DMS79 treated with DMSO at 0.1 percent for 48 hours (cell line): ENCODE results near the gene RDX.
"Not testable (repeated sequence)": the region's sequence is repeated elsewhere in the genome, so short reads cannot be mapped to it uniquely, and the experiment has no call there.

Experiments
- DNase-seq: peaks from one replicate; lab custom pipeline; 2025; lab: John Stamatoyannopoulos, UW

The RDX gene

DNA sequence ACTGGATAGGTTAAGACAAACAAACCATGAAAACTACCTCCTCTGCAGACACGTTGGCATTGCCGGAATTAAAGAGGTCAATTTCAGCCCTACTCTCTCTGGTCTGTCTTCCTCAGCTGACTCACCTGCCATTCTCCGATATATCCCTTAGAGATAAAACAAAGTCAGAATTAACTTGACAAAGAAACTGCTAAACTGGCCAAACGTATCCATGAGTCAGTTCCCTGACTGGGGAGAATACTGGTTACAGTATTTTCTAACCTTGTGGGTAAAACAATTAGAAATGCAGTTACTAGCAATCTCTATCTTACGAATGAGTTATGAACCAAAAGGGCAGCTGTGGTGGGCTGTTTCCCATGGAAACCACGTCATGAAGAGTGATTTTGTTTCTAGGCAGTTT, 96.2 kb downstream of the RDX start:
- DNase-seq, result no peak

DNA sequence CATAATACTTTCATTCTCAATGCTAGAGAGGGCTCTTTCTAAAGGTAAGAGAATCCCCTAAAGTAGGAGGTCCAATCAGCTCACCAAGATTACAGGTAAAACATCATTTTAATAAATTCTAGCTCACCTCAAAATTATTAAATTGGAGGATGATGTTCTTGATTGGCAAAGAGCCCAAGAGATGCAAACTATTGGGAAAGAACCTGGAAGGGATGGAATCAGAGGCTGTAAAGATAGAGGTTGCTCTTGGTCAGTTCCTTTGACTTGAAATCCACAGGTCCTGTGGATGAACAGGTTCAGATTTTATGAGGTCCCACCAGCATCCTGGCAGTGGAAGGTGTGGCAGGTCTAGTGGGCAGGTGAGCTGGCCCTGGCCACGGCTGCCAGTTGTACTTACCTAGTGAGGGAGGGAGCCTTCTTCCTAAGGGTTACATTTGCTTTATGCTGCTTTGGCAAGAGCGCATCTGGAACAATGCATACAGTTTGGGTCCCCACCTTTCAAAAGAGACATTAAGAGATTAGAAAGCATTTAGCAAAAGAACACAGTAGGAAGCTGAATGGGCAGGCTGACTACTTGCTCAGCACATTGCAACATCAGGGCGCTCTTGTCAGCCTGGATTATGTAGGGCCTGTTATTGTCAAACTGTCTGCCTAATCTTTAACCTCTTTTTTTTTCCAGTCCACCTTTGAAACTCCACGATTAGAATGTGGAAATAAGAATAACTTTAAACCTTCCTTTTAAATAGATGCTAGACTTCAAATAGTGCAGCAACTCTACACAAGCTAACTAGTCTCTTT, 97.0 kb downstream of the RDX start:
- no peak for DNase-seq

DNA sequence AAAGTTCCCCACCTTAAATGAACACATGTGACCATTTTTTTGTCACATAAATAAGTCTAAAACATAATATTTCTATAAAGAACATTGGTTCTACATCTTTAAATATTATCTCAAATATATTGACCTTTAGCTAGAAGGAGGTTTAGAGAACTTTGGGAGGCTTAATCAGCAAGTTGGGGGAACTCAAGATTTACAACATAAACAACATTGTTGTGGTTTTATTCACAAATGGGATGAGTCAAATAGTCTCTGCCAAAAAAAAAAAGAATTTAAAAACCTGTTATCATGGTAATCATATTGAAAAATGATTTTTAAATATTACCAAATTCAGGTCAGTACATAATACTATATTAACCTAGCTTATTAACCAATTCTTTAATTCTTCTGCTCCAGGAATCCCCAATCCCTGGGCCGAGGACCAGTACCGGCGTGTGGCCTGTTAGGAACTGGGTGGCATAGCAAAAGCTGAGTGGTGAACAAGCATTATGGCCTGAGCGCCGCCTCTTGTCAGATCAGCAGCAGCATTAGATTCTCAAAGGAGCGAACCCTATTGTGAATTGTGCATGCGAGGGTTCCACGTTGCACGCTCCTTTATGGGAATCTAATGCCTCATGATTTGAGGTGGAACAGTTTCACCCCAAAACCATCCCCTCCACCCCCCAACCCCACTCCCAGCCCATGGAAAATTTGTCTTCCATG, 98.2 kb downstream of the RDX start:
- DNase-seq, result no peak

DNA sequence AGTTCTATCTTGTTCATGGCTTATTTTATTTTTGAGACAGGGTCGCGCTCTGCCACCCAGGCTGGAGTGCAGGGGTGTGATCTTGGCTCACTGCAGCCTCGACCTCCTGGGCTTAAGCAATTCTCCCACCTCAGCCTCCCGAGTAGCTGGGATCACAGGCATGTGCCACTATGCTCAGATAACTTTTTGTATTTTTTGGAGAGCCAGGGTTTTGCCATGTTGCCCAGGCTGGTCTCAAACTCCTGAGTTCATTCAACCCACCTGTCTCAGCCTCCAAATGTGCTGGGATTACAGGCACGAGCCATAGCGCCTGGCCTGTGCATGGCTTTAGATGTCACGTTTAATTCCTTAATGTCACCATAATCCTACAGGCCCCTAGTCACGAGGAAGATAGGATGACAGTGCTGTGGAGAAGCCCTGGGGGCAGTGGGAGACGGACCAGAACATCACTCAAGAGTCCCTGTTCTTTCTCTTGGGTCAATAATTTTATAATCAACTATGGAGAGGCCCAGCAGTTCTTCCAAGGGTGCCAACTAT, 99.5 kb downstream of the RDX start:
- no peak for DNase-seq

DNA sequence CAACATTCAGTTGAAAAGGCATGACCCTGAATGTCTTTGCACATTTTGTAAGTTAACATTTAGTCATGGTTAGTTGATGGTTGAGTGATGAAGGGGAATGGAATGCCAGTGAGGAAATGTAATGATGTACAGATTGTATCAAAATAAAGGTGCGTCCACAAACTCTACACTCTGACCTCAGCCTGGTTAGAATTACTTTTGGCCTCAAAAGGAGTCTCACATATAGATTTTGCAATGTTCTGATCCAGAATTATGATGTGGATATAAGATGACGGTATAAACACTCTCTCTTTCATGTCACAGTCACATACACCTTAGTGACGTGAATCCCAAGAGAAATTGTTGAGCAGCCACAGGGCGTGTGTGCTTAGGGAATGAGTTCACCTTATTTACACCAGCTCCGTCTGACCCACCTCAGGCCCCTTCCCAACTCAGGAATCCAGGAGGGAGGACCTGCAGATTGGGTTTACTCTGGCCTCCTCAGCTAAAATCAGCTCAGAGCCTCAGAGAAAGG, 100.1 kb downstream of the RDX start:
- no peak for DNase-seq

DNA sequence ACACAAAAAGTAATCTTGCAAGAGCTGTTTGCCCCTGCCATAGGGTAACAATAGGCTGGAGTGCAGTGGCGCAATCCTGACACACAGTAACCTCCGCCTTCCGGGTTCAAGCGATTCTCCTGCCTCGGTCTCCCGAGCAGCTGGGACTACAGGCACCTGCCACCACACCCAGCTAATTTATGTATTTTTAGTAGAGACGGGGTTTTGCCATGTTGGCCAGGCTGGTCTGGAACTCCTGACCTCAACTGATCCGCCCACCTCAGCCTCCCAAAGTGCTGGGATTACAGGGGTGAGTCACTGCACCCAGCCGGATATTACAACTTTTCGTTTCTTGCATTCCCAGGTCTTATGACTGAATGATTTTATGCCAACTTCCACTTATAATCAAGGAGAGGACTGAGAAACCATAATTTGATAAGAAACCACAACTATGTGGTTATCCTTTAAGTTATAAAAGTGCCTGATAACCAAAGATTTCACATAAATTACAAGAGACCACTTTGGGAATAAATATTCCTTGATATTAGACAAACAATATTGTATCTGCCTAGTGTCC, 102.1 kb downstream of the RDX start:
- not testable (repeated sequence) for DNase-seq

DNA sequence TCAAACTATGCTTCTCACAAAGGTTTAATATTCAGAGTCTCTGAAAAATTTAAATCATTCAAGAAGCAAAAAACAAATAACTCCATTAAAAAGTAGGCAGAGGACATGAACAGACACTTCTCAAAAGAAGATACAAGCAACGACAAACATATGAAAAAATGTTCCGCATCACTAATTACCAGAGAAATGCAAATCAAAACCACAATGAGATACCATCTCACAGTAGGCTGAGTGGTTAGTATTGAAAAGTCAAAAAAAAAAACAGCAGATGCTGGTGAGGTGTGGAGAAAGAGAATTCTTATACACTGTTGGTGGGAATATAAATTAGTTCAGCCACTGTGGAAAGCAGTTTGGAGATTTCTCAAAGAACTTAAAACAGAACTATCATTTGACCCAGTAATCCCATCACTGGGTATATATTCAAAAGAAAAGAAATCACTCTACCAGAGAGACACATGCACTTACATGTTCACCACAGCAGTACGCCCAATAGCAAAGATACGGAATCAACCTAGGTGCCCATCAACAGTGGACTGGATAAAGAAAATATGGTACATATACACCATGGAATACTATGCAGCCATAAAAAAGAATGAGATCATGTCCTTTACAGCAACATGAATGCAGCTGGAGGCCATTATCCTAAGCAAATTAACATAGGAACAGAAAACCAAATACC, 103.7 kb downstream of the RDX start:
- DNase-seq, result not testable (repeated sequence)

DNA sequence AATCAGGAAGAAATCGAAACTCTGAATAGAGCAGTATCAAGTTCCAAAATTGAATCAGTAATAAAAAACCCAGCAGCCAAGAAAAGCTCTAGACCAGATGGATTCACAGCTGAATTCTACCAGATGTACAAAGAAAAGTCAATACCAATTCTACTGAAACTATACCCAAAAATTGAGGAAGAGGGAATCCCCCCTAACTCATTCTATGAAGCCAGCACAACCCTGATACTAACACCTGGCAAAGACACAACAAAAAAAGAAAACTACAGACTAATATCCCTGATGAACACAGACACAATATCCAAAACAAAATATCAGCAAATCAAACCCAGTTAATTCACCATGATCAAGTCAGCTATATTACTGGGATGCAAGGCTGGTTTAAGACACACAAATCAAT, 105.5 kb downstream of the RDX start:
- no peak for DNase-seq

DNA sequence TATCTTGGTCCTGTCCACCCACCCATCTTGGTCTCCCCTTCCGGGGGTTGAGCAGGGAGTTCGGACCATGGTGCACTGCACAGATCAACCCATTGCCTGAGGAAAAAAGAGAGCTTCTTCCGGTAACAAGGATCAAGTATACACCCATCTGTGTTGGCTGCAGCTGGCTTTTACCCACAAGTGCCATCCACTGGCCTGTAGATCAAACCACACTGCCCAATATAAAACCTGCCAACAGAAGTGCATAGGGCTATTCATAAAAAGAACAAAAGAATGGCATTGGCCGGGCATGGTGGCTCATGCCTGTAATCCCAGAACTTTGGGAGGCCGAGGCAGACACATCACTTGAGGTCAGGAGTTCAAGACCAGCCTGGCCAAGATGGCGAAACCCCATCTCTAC, 108.7 kb downstream of the RDX start:
- no peak for DNase-seq

DNA sequence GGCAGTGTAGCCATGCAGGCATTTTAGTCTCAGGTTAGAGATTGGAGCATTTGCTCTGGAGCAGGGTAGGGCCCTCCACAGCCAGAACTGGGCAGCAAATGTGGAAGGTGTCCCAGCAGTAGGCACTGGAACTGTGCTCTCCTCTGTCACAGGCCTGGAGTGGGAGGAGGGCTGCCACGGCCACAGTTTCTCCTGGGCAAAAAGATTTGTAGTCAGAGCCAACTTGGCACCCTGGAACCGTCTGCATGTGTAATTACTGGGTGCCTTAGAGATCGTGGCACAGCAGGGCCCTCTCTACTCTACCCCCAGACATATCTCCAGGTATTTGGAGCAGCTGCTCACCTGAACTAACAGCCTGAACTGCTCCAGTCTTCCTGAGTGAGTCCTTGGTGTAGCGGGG, 109.5 kb downstream of the RDX start:
- no peak for DNase-seq

DNA sequence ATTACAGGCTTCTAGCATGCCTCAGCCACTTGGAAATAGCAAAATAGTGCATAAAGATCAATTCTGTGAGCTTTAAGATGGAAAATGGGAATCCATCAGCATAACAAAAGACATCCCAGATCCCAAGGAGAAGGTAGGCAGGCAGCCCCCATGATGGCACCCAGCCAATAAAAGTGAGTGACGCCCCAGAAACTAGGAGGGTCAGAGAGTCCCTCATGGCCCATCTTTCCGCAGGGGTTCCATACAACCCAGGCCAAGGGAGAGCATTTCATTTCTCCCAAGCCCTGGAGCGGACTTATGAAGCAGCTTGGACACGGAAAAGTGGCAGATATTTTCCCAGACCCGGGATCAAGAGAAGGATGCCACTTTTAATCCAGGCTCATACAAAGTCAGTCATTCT, 110.0 kb downstream of the RDX start:
- DNase-seq, result no peak

DNA sequence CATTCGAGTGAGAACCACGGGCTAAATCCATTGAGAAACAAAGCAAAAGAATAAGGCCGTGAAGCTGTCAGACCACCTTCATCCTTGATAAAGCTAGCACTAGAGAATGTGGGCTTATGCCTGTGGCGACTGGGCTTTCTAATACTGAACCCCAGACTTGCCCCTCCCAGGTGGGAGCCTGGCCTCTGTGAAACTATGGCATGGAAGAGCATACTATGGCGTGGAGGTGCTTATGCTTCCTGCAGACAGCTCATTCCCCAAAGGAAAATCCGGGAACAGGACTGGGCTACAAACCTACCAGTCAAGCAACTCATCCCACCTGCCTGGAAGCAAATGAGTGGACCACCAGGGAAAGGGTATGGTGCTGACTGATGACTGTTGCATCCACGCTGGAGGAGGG, 110.8 kb downstream of the RDX start:
- no peak for DNase-seq

DNA sequence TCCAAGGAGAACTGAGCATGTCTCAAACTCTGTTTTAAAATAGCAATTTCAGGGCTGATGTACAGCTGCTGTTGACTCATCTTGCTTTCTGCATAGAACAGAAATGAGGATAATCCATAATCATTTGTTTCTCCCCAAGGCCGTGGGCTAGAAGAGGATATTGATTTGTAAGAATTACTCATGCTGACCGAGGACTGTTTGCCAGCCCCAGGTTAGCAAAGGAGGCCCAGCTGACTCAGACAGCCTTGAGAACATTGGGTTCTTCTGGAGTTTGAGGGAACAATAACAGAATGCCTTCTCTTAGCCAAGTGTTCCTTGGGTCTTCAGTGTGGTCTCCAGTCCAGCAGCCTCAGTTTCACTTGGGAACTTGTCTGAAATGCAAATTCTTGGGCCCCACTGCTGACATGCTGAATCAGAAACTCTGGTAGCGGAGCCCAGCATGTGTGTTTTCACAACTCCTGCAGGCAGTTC, 111.3 kb downstream of the RDX start:
- DNase-seq, result no peak

DNA sequence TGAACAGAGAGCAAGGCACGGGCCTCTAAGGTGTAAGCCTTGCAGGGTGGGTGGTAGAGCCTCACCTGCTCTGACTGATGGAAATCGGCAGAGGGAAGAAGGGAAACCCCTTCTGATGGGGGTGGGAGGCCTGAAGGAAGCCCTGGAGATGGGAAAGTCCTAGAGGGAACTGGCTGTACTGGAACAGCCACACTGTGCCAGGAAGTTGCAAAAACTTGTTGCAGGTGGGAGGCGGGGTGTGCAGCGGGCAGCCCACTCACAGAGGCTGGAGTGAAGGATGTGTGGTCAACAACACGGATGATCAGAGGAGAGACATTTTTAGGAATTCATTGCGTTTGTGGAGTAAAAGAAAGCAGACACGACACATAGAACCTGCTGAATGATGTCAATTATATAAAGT, 112.0 kb downstream of the RDX start:
- DNase-seq, result no peak

DNA sequence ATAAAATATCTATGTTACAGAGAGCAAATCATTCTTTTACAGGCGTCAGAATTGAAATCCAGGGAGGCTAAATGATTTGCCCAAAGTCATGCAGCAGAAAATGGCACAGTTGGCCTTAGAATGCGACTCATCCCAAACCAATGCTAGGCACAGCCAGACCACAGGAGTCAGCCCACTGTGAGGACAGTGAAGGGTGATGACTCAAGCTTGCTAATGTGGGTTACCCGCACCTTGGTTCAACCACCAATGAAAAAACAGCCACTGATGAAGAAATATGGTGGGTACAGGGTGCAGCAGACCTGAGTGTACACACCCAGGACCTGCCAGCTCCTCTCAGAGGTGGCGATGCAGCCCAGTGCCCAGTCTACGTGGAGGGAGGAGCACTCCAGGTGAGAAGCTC, 113.5 kb downstream of the RDX start:
- DNase-seq, result no peak

DNA sequence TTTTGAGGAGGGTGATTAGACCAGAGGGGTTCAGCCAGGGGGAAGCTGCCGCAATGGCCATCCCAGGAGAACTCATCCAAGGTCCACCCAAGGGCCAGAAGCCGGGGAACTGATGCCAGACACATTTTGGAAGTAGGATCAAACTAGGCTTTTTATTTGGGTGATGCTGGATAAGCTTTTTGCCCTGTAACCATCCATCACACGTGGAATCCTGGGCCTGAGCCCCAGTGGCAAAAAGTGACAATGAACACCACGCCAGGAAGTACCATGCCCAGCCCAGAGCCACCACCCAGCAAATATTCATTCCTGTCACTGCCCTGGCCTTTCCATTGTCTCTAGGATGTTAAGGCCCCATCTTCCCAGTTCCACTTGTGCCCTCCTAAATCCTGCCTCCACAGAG, 117.3 kb downstream of the RDX start:
- no peak for DNase-seq

DNA sequence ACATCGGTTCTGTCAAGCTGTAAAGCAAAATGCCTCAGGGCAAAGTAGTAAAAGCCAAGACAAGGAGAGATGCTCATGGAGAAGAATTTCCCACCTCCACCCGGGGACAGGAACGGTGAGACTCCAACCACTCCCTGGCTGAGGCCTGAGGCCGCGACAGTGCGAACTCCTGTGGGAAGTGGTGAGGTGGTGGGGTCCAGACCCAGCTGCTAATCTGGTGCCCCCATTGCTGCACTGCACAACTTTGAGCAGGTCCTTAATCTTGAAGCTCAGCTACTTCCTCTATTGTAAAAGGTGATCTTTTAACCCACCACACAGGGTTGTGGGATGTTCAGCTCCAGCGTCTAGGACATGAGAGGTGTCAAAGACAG, 119.3 kb downstream of the RDX start:
- no peak for DNase-seq

DNA sequence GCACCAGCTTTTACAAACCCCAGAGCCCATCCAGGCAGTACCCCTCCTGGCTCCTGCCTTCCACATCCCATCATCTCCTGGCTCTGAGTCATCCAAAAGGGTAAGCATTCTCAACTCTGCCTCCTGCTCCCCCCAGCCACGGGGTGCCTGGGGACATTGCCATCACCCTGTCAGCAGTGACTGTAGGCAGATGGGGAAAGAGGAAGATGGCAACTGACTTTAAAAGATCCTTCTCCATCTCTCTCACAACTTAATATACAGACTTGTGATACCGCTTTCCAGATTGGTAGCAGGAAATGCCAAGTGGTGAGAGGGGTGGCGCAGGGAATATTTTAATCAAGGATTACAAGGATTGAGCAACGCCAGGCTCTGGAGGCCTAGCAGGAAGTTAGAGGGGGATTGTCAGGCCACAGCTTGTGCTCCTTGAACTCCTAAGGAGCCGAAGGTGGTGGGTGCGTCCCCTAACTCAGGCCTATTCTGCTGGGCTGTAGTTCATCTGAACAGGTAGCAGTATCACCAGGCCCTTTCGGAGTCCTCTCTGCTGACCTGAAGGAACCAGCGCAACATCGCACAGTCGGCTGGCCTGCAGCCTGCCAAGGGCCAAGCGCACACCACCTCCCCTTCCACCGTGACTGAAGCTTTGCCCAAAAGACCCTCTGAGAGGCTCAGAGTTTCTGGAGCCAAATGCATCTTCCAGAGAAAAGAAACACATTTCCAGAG, 119.9 kb downstream of the RDX start:
- no peak for DNase-seq

DNA sequence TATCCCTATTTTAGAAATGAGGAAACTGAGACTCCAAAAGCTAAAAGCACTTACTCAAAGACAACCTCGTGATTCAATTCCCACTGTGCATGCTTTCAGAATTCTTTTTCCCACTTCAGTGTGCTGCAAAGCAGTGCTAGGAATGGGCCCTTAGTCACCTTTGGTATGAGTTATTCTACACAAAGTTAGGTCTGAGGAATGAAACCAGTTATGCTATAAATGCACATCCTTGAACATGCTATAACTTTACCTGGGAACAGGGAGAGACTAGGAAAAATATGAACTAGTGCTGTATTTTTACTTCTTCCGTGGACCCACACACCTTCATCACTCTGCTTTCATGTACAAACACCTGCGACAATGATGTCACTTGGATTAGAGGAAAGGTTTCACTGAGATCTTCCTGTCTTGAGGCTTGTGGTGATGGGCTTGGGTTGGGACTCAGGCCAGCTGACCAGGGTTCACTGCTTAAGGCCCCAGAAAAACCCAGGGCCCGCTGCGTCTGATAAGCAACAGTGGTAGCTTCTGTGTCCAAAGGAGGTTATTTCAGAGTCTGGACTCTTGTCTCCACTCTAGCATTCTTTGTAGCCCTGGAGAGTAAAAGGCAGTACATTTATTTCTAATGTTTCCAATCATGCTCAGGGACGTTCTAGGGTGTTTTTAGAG, 121.6 kb downstream of the RDX start:
- DNase-seq, result peak; percentile 5

DNA sequence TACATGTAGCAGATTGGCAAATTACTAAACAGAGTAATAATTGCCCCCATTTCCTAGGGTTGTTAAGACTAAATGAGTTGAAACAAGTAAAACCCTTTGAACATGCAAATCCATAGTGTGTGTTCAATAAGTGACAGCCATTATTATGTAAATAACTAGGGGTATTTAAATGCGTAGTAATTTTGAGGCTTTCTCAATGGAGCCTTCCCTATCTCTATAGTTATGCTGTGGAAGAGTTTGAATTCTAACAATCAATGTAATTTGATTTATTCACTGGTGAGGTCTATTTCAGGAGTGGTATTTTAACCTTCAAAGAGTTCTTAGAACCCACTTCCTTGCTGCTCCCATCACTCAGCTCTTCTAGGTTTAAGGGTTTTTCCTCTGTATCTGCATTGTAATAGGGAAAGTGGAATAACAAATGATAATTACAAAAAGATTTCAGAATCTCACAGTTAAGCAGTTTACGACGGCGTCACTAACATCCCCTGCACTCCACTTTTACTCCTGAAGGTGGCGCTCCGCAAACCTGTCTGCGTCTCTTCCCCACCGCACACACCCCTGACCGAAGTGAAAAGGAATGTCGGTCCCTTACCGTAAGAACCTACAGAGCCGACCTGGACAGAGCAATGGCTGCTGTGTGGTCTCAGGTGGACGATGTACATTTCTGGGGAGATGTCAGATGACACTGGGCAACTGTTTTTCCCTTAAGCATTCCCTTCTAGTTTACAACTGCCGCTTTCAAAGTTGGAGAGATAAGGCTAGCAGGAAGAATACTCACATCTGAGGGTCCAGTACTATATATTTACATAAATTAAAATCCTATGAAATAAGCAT, 122.4 kb downstream of the RDX start:
- no peak for DNase-seq
